HEK293 (cell line): ENCODE results near the gene CYP4F11.

Source experiments
- REST ChIP-seq: fragments of 450-650 bp; formaldehyde crosslinking; IDR thresholded peaks from 2 replicates; pipeline ENCODE4 v1.5.1; 2016; ENCODE audit warnings: missing biosample characterization, missing genetic modification characterization
- ZNF366 ChIP-seq: fragments of 450-650 bp; formaldehyde crosslinking; conservative IDR thresholded peaks from 2 replicates; pipeline ENCODE4 v1.5.1; 2016; ENCODE audit warnings: missing biosample characterization, missing genetic modification characterization
- ZNF596 ChIP-seq: fragments of 450-650 bp; IDR thresholded peaks from 2 replicates; pipeline ENCODE4 v1.5.0; 2018; ENCODE audit warnings: missing biosample characterization, mild to moderate bottlenecking, missing genetic modification characterization, moderate library complexity
- TF ChIP-seq, protein P1 (sequence below): fragments of 450-650 bp; formaldehyde crosslinking; IDR thresholded peaks from 2 replicates; pipeline ENCODE4 v1.5.1; 2016; ENCODE audit warnings: missing biosample characterization, missing genetic modification characterization

DNA sequence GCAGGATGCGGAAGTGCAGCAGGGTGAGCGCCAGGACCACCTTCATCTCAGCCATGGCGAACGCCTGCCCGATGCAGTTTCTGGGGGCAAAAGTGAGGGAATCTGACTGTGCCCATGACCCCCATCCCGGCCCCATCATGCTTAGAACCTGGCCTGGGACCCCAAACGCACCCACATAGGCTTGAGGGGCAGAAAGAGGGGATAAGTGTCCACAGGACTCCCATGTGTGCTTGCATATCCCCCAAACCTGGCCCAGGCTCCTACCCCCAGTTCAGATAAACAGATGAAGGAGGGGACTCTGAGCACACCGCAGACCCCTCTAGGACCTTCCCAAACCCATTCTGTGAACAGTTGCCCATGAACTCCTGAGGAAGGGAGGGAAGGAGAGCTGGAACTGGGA lies 20.5 kb downstream of the CYP4F11 start:
- no peak for TF ChIP-seq REST (tag by site-specific recombination)
- TF ChIP-seq, protein P1, sequence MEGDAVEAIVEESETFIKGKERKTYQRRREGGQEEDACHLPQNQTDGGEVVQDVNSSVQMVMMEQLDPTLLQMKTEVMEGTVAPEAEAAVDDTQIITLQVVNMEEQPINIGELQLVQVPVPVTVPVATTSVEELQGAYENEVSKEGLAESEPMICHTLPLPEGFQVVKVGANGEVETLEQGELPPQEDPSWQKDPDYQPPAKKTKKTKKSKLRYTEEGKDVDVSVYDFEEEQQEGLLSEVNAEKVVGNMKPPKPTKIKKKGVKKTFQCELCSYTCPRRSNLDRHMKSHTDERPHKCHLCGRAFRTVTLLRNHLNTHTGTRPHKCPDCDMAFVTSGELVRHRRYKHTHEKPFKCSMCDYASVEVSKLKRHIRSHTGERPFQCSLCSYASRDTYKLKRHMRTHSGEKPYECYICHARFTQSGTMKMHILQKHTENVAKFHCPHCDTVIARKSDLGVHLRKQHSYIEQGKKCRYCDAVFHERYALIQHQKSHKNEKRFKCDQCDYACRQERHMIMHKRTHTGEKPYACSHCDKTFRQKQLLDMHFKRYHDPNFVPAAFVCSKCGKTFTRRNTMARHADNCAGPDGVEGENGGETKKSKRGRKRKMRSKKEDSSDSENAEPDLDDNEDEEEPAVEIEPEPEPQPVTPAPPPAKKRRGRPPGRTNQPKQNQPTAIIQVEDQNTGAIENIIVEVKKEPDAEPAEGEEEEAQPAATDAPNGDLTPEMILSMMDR (tag by site-specific recombination) = no peak
- no peak for TF ChIP-seq ZNF596 (tag by site-specific recombination)
- no peak for TF ChIP-seq ZNF366 (tag by site-specific recombination)
